ENCODE measurements around the gene JAKMIP1.

Gene JAKMIP1

GRCh38 chr4:6038711-6039110 lies 161.6 kb downstream of the JAKMIP1 start:
- Histone ChIP-seq H3K27ac (ENCODE audit: low read length) (no peak overlapping the region), H4K20me1 (ENCODE audit: insufficient read depth, low read length) (no peaks in the 10 kb centered on the region), H3F3A (ENCODE audit: insufficient read depth, low read length) (peaks cover 1% of the 10 kb centered on the region; the same call in 1 of the 2 replicates), H3K4me1 (ENCODE audit: low read length) (peaks cover 1% of the 10 kb centered on the region; the same call in 1 of the 2 replicates), H3K9me2 (replicated peaks; ENCODE audit: insufficient read depth, low read length) (no peaks in the 10 kb centered on the region), H3K4me2 (ENCODE audit: low read depth, low read length) (no peak overlapping the region), H3K9me3 (replicated peaks; ENCODE audit: insufficient read depth, low read length) (no peaks in the 10 kb centered on the region), H3K27me3 (replicated peaks; ENCODE audit: insufficient read depth, low read length) (0 out of 2 replicates have a peak, but pooled peaks cover 3% of the 10 kb centered on the region), H3K79me2 (ENCODE audit: low read length) (no peaks in the 10 kb centered on the region), H3K9ac (ENCODE audit: low read length) (no peak overlapping the region), H3K4me3 (ENCODE audit: low read length) (no peak overlapping the region), H3K36me3 (replicated peaks; ENCODE audit: insufficient read depth, low read length) (no peaks in the 10 kb centered on the region), H2AFZ (ENCODE audit: low read length) (no peak overlapping the region)
- DNase-seq = no peak
- TF ChIP-seq, protein P1, sequence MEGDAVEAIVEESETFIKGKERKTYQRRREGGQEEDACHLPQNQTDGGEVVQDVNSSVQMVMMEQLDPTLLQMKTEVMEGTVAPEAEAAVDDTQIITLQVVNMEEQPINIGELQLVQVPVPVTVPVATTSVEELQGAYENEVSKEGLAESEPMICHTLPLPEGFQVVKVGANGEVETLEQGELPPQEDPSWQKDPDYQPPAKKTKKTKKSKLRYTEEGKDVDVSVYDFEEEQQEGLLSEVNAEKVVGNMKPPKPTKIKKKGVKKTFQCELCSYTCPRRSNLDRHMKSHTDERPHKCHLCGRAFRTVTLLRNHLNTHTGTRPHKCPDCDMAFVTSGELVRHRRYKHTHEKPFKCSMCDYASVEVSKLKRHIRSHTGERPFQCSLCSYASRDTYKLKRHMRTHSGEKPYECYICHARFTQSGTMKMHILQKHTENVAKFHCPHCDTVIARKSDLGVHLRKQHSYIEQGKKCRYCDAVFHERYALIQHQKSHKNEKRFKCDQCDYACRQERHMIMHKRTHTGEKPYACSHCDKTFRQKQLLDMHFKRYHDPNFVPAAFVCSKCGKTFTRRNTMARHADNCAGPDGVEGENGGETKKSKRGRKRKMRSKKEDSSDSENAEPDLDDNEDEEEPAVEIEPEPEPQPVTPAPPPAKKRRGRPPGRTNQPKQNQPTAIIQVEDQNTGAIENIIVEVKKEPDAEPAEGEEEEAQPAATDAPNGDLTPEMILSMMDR (IDR thresholded peaks at IDR 0.05; ENCODE audit: low read length) = no peak
- no peak for TF ChIP-seq EZH2 (optimal IDR thresholded peaks at IDR 0.05; ENCODE audit: low read depth, low read length)
- no peak for TF ChIP-seq EZH2phosphoT487 (IDR thresholded peaks at IDR 0.05; ENCODE audit: low read length)

DNA sequence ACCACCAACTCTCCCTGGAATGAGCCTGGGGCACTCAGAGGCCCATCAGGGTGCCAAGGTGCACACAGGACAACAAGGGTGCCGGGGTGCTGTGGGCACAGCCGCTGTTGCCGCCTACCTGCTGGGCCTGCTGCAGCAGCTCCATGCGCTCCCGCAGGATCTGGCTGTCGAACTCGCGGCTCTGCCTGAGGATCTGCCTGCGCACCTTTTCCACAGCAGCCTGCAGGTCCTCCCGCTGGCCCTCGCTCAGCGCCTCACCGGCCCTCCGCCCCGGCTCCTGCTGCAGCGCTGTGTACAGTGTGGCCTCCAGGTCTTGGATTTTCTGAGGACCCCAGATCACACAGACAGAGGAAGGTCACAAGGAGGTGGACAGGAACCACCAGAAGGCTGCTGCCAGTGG lies 164.6 kb downstream of the JAKMIP1 start:
- no peak for TF ChIP-seq EZH2phosphoT487 (IDR thresholded peaks at IDR 0.05; ENCODE audit: low read length)
- TF ChIP-seq, protein P1 (IDR thresholded peaks at IDR 0.05; ENCODE audit: low read length) = no peak
- no peak for TF ChIP-seq EZH2 (optimal IDR thresholded peaks at IDR 0.05; ENCODE audit: low read depth, low read length)
- H3K4me3 ChIP-seq (ENCODE audit: low read length) = no peak overlapping the region
- H3K9me3 ChIP-seq (replicated peaks; ENCODE audit: insufficient read depth, low read length) = no peaks in the 10 kb centered on the region
- peaks cover 5% of the 10 kb centered on the region; the same call in 1 of the 2 replicates for H3F3A ChIP-seq (ENCODE audit: insufficient read depth, low read length)
- H3K9ac ChIP-seq (ENCODE audit: low read length) = no peak overlapping the region
- DNase-seq = no peak
- H3K27ac ChIP-seq (ENCODE audit: low read length) = no peak overlapping the region
- H3K9me2 ChIP-seq (replicated peaks; ENCODE audit: insufficient read depth, low read length) = no peaks in the 10 kb centered on the region
- H3K4me2 ChIP-seq (ENCODE audit: low read depth, low read length) = no peak overlapping the region
- H3K36me3 ChIP-seq (replicated peaks; ENCODE audit: insufficient read depth, low read length) = no peaks in the 10 kb centered on the region
- no peaks in the 10 kb centered on the region for H3K79me2 ChIP-seq (ENCODE audit: low read length)
- peaks cover 26% of the 10 kb centered on the region for H3K4me1 ChIP-seq (ENCODE audit: low read length)
- no peaks in the 10 kb centered on the region for H4K20me1 ChIP-seq (ENCODE audit: insufficient read depth, low read length)
- H3K27me3 ChIP-seq (replicated peaks; ENCODE audit: insufficient read depth, low read length) = 0 out of 2 replicates have a peak, but pooled peaks cover 3% of the 10 kb centered on the region
- H2AFZ ChIP-seq (ENCODE audit: low read length) = no peak overlapping the region

GRCh38 chr4:6033381-6033780 lies 167.0 kb downstream of the JAKMIP1 start:
- Histone ChIP-seq H3K27ac (ENCODE audit: low read length) (peak overlapping the region; percentile 49; the same call in 1 of the 2 replicates), H2AFZ (ENCODE audit: low read length) (no peak overlapping the region), H3K4me2 (ENCODE audit: low read depth, low read length) (no peak overlapping the region), H3K9ac (ENCODE audit: low read length) (no peak overlapping the region), H3K9me3 (replicated peaks; ENCODE audit: insufficient read depth, low read length) (no peaks in the 10 kb centered on the region), H3K27me3 (replicated peaks; ENCODE audit: insufficient read depth, low read length) (no peaks in the 10 kb centered on the region), H3K9me2 (replicated peaks; ENCODE audit: insufficient read depth, low read length) (no peaks in the 10 kb centered on the region), H3F3A (ENCODE audit: insufficient read depth, low read length) (peaks cover 5% of the 10 kb centered on the region; the same call in 1 of the 2 replicates), H4K20me1 (ENCODE audit: insufficient read depth, low read length) (no peaks in the 10 kb centered on the region), H3K36me3 (replicated peaks; ENCODE audit: insufficient read depth, low read length) (no peaks in the 10 kb centered on the region), H3K79me2 (ENCODE audit: low read length) (no peaks in the 10 kb centered on the region), H3K4me3 (ENCODE audit: low read length) (no peak overlapping the region), H3K4me1 (ENCODE audit: low read length) (peaks cover 26% of the 10 kb centered on the region)
- TF ChIP-seq, protein P1 (IDR thresholded peaks at IDR 0.05; ENCODE audit: low read length) = no peak
- TF ChIP-seq EZH2phosphoT487 (IDR thresholded peaks at IDR 0.05; ENCODE audit: low read length) (no peak), EZH2 (optimal IDR thresholded peaks at IDR 0.05; ENCODE audit: low read depth, low read length) (no peak)
- DNase-seq = no peak

All from MM.1S (cell line).